GM18951 (cell line): ENCODE results near the gene TAF12.
"Not testable (repeated sequence)": the region's sequence is repeated elsewhere in the genome, so short reads cannot be mapped to it uniquely, and the experiment has no call there.

ENCODE experiments used
- POLR2A ChIP-seq: IDR thresholded peaks from 4 replicates; pipeline ENCODE4 v1.6.1; 2011; ENCODE audit warnings: mild to moderate bottlenecking; ENCODE audit not compliant: insufficient read length, insufficient read depth; ENCODE audit errors: extremely low read depth
- in situ Hi-C: fragments of 300-500 bp; cut with MboI; formaldehyde crosslinking; loops from one replicate; pipeline ENCODE4 v1.12.0; 2022; ENCODE audit warnings: low sequenced_read_pairs, mixed read lengths, inconsistent platforms; ENCODE audit not compliant: unreplicated experiment

Gene TAF12

GRCh38 chr1:28648474-28649198 lies 5.8 kb upstream of the TAF12 start, which contains the start of gene RNU11:
Gene RNU11, plus strand, starts transcription at chr1:28648600.
- in situ Hi-C loops = no loop called here
- TF ChIP-seq POLR2A = peak; percentile 99

GRCh38 chr1:28648008-28648473 lies 5.2 kb upstream of the TAF12 start:
- no peak for TF ChIP-seq POLR2A
- in situ Hi-C loops = no loop called here

GRCh38 chr1:28646040-28646439 lies 3.2 kb upstream of the TAF12 start:
- in situ Hi-C loops = no loop called here
- TF ChIP-seq POLR2A = no peak

GRCh38 chr1:28645406-28645805 lies 2.5 kb upstream of the TAF12 start:
- in situ Hi-C loops = not testable (repeated sequence)

- in situ Hi-C loops = no loop called here
- no peak for TF ChIP-seq POLR2A
These were observed 1.6 kb upstream of the TAF12 start for GRCh38 chr1:28644494-28644893.

- in situ Hi-C loops = no loop called here
These were observed 616 bp downstream of the TAF12 start for GRCh38 chr1:28642056-28642846.

DNA sequence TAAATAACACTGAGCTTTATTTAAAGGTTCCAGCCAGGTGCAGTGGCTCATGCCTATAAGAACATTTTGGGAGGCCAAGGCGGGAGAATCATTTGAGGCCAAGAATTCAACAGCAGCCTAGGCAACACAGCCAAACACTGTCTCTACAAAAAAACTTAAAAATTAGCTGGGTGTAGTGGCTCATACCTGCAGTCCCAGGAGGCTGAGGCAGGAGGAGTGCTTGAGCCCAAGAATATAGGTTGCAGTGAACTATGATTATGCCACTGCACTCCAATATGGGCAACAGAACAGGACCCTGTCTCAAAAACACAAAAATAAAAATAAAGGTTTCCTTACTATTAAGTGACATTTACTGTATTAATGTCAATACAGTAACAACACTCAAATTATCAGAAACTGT lies 2.1 kb downstream of the TAF12 start:
- in situ Hi-C loops = no loop called here
- no peak for TF ChIP-seq POLR2A

More at GRCh38 chr1:28642056-28642846, 616 bp downstream of the TAF12 start:
- no peak for TF ChIP-seq POLR2A

DNA sequence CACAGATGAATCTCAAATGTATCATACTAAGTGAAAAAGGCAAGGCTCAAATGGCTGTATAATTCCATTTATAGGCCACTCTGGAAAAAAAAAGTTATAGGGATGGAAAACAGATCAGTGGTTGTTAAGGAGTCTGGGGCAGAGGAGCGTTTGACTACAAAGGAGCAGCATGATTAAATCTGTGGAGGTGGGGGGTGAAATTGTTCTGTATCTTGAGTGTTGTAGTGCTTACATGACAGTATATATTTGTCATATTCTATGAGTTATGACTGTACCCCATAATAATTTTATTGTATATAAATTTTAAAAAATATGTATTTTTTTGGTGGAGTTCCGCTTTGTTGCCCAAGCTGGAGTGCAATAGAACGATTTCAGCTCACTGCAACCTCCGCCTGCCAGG lies 10.3 kb downstream of the TAF12 start:
- no peak for TF ChIP-seq POLR2A
- in situ Hi-C loops = no loop called here

DNA sequence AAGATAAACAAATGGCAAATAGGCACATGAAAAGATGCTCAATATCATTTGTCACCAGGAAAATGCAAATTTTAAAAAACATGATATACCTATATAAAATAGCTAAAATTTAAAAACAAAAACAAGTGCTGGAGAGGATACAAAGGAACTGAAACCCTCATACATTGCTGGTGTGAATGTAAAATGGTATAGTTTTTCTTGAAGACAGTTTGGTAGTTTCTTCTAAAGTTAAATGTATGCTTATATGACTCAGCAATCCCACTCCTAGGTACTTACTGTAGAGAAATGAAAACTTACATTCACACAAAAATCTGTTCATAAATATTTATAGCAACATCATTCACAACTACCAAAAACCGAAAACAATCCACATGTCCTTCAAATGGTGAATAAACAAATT lies 11.2 kb downstream of the TAF12 start:
- TF ChIP-seq POLR2A = no peak
- in situ Hi-C loops = no loop called here

DNA sequence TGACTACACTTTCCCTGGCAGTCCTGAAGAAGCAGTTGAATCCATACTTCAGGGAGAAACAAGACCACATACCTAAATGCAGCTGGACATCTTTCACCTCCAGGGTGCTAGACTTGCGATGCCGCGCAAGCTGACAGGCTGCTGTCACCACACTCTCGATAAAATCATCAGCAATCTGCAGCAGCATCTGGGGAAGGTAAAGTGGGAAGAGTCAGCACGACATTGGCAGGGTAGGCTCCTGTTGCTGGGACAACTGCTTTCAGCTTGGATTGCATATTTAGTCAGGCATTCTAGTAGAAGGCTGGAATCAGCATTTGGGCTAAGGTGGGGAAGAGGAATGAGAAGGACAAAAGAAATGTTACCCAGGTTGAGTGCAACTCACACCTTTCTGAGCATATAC lies 29.7 kb downstream of the TAF12 start:
- TF ChIP-seq POLR2A = no peak
- in situ Hi-C loops = loop anchor here (25.0 kb wide), 1 partner anchor 201 kb away; no protein-coding TSS in a partner anchor

DNA sequence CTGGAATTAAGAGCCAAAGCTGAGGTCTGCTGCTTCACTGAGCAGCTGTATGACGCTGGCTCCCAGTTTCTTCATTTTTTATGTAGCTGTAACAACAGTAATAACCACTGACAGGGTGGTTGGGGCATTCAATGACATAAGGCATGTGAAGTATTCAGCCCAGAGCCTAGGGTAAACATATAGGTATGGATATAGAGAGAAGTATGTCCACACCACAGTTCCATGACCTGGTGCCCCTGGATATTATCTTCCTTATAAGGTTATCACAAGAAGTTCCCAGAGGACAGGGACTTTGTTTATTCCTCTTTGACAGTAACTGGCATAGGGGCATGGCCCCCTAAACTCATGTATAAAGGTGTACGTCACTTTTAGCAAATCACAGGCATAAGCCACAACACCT lies 36.1 kb downstream of the TAF12 start:
- TF ChIP-seq POLR2A = no peak
- in situ Hi-C loops = loop anchor here (10.0 to 25.0 kb wide), 2 partner anchors 92 to 194 kb away; no protein-coding TSS in a partner anchor

- no peak for TF ChIP-seq POLR2A
These were observed 37.9 kb downstream of the TAF12 start for GRCh38 chr1:28604962-28605361.

DNA sequence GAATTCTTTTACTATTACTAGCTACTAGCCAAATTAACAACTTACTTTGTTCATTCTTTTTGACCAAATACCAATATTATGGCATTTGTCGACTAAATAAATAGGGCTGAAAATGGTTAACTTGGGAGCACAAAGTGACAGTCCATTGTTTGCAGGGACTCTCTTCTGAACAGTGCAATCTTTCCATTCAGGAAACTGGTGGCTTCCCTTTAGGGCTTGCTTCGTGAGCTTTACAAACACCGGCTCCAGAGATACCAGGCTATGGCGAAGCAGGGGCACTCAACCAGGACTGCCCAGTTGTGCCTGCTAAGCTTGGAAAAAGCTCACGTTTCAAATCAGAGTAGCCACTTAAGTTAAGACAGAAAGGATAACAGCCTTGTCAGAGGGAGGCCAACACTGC lies 38.5 kb downstream of the TAF12 start:
- TF ChIP-seq POLR2A = no peak
- in situ Hi-C loops = loop anchor here (10.0 to 25.0 kb wide), 2 partner anchors 90 to 192 kb away; no protein-coding TSS in a partner anchor

More at GRCh38 chr1:28604962-28605361, 37.9 kb downstream of the TAF12 start:
- in situ Hi-C loops = loop anchor here (10.0 to 25.0 kb wide), 2 partner anchors 90 to 193 kb away; no protein-coding TSS in a partner anchor
